ENCODE data around the gene LAMC1. TPM values are rescaled to one million over a fixed set of nuclear protein-coding genes. Genes with fewer than 3 reads are reported as not detected.

LAMC1 gene
- total RNA-seq, 2 experiments from 2014 or later = not detected

DNA sequence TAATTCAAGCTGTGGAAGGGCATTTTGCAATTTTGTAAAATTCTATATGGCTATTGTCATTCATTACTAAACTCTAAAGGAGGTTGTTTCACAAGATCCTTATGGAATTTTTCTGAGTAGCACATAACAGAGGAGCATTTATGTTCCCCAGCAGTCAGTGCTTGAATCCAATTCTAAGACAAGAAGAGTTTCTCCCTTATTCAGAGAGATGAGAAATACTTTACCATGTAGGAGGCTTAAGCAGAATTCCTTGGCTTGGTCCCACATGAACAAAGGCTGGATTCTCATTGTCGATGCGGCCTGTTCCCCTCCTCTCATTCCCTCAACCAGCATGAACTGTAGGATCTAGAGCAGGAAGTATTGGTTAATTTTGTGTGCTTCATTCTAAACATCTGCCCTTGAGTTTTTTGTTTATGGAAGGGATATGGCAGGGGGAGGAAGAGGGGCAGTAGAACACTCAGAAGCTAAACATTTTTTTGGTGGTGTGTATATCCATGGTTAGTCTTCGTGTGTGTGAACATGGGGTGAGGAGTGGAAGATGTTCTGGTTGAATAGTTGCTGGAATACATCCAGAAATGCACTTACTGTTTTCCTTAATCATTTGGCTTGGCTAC is 74.3 kb downstream of the LAMC1 start:
- Mint-ChIP-seq H3K27me3 (peaks cover 24% of the 10 kb centered on the region), H3K4me3 (no peak overlapping the region), H3K9me3 (no peaks in the 10 kb centered on the region), H3K36me3 (ENCODE audit: low read depth) (no peaks in the 10 kb centered on the region), H3K27ac (no peak overlapping the region), H3K4me1 (no peaks in the 10 kb centered on the region)
- ChIA-PET POLR2A (no interaction called here), CTCF (no interaction called here)
- DNase-seq = no peak

DNA sequence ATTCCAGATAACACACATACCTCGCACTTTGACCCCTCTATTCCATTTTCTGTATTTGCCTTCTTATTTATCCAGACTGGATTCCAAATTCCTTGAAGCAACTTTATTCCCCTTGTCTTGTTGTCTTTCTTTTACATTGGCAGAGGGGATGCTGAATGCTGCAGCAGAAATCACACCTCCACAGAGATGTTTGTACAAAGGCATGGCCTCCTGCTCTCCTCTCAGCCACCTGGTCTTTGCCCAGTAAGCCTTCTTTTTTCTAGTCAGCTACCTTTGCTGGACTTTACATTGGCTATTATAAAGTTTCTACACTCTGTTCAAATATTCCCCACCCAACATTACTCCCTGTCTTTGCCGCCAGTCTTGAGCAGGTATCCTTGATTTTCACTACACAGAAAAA is 75.1 kb downstream of the LAMC1 start:
- Mint-ChIP-seq H3K4me1 (no peaks in the 10 kb centered on the region), H3K27ac (no peak overlapping the region), H3K4me3 (no peak overlapping the region), H3K27me3 (peaks cover 20% of the 10 kb centered on the region), H3K9me3 (no peaks in the 10 kb centered on the region), H3K36me3 (ENCODE audit: low read depth) (no peaks in the 10 kb centered on the region)
- no peak for DNase-seq
- ChIA-PET CTCF (no interaction called here), POLR2A (no interaction called here)

- Mint-ChIP-seq H3K4me3 (no peak overlapping the region), H3K27ac (no peak overlapping the region), H3K36me3 (ENCODE audit: low read depth) (no peaks in the 10 kb centered on the region), H3K4me1 (no peaks in the 10 kb centered on the region), H3K9me3 (no peaks in the 10 kb centered on the region), H3K27me3 (peaks cover 10% of the 10 kb centered on the region)
- POLR2A ChIA-PET = no interaction called here
- DNase-seq = no peak
- CTCF ChIA-PET = no interaction called here
These were observed 77.2 kb downstream of the LAMC1 start for GRCh38 chr1:183100361-183100974.

GRCh38 chr1:183101081-183101480 is 77.9 kb downstream of the LAMC1 start:
- H3K36me3 Mint-ChIP-seq (ENCODE audit: low read depth) = no peaks in the 10 kb centered on the region
- POLR2A ChIA-PET = no interaction called here
- no peaks in the 10 kb centered on the region for H3K9me3 Mint-ChIP-seq
- H3K4me1 Mint-ChIP-seq = no peaks in the 10 kb centered on the region
- peaks cover 10% of the 10 kb centered on the region for H3K27me3 Mint-ChIP-seq
- DNase-seq = no peak
- no peak overlapping the region for H3K27ac Mint-ChIP-seq
- no peak overlapping the region for H3K4me3 Mint-ChIP-seq
- CTCF ChIA-PET = interaction anchor here (0.6 kb wide), 1 partner anchor 1277 kb away, joined by 3 read pairs; no protein-coding TSS in a partner anchor

- CTCF ChIA-PET = interaction anchor here (0.6 to 1.2 kb wide), 3 partner anchors 14 to 1278 kb away, joined by 3 to 5 read pairs (median 3); no protein-coding TSS in a partner anchor
- peaks cover 7% of the 10 kb centered on the region for H3K27me3 Mint-ChIP-seq
- no peak for DNase-seq
These were observed 78.6 kb downstream of the LAMC1 start for GRCh38 chr1:183101841-183102276.

DNA sequence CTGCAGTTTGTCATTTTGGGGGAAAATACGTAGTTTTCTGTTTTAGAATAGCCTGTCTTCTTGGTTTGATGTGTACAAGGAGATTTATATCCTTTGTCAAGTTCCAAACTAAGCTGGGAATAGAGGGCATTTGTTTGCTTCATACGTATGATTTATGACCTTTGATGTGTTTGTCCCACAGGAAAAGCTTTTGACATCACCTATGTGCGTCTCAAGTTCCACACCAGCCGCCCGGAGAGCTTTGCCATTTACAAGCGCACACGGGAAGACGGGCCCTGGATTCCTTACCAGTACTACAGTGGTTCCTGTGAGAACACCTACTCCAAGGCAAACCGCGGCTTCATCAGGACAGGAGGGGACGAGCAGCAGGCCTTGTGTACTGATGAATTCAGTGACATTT is 79.9 kb downstream of the LAMC1 start:
- peaks cover 5% of the 10 kb centered on the region for H3K27me3 Mint-ChIP-seq

More at GRCh38 chr1:183101841-183102276, 78.6 kb downstream of the LAMC1 start:
- H3K4me3 Mint-ChIP-seq = no peak overlapping the region
- H3K4me1 Mint-ChIP-seq = no peaks in the 10 kb centered on the region
- H3K9me3 Mint-ChIP-seq = no peaks in the 10 kb centered on the region
- no peaks in the 10 kb centered on the region for H3K36me3 Mint-ChIP-seq (ENCODE audit: low read depth)
- POLR2A ChIA-PET = no interaction called here
- H3K27ac Mint-ChIP-seq = no peak overlapping the region

DNA sequence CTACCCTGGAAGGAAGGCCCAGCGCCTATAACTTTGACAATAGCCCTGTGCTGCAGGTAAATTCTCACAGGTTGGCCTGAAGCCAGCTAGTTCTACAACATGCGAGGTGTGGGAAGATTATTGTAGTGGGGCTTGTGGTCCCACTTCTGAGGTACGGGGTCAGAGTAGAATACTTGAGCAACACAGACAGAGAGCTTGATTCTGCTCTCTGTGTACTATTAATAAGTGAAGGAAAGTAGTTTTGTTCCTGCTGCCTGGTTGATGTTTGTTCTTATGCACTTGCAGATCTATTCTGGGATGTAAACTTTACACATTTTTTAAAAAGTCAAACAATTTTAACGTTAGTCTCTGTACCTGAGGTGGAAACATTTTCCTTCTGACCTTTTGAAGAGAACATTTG is 80.4 kb downstream of the LAMC1 start:
- H3K4me3 Mint-ChIP-seq = no peak overlapping the region
- H3K36me3 Mint-ChIP-seq (ENCODE audit: low read depth) = no peaks in the 10 kb centered on the region
- no peak for DNase-seq
- POLR2A ChIA-PET = no interaction called here
- CTCF ChIA-PET = no interaction called here
- no peaks in the 10 kb centered on the region for H3K4me1 Mint-ChIP-seq
- no peak overlapping the region for H3K27ac Mint-ChIP-seq
- no peaks in the 10 kb centered on the region for H3K9me3 Mint-ChIP-seq
- peaks cover 5% of the 10 kb centered on the region for H3K27me3 Mint-ChIP-seq

More for the DNA sequence above, 79.9 kb downstream of the LAMC1 start:
- H3K36me3 Mint-ChIP-seq (ENCODE audit: low read depth) = no peaks in the 10 kb centered on the region
- no peak for DNase-seq
- H3K9me3 Mint-ChIP-seq = no peaks in the 10 kb centered on the region
- H3K4me3 Mint-ChIP-seq = no peak overlapping the region
- H3K4me1 Mint-ChIP-seq = no peaks in the 10 kb centered on the region
- ChIA-PET CTCF (interaction anchor here (1.2 kb wide), 1 partner anchor 15 kb away, joined by 3 read pairs; no protein-coding TSS in a partner anchor), POLR2A (no interaction called here)
- no peak overlapping the region for H3K27ac Mint-ChIP-seq

GRCh38 chr1:183105449-183105848 is 82.2 kb downstream of the LAMC1 start:
- Mint-ChIP-seq H3K36me3 (ENCODE audit: low read depth) (no peaks in the 10 kb centered on the region), H3K27ac (no peak overlapping the region), H3K9me3 (no peaks in the 10 kb centered on the region), H3K4me3 (no peak overlapping the region), H3K4me1 (no peaks in the 10 kb centered on the region), H3K27me3 (peaks cover 13% of the 10 kb centered on the region)
- no peak for DNase-seq
- ChIA-PET POLR2A (no interaction called here), CTCF (interaction anchor here (0.6 kb wide), 1 partner anchor 22 kb away, joined by 4 read pairs; no protein-coding TSS in a partner anchor)

DNA sequence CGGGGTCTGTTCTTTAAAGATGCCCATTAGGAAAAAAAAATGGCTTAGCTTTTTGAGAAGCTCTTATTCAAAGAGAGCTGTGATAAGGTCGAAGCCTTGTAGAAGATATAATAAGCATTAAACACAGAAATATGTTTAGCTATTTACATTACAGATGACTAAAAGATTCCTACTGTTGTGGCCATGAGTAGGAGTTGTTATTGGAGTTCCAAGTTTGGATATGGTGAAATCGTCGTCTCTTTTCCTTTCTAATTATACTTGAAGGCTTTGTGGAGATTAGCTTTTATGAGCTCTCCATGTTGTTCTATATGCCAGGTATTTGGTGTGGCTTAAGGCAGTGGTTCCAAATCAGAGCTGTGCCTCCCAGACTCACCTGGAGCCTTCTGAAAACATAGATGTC is 82.9 kb downstream of the LAMC1 start:
- Mint-ChIP-seq H3K4me3 (no peak overlapping the region), H3K4me1 (no peaks in the 10 kb centered on the region), H3K36me3 (ENCODE audit: low read depth) (no peaks in the 10 kb centered on the region), H3K27ac (no peak overlapping the region), H3K27me3 (peaks cover 15% of the 10 kb centered on the region), H3K9me3 (no peaks in the 10 kb centered on the region)
- POLR2A ChIA-PET = no interaction called here
- CTCF ChIA-PET = interaction anchor here (0.6 kb wide), 1 partner anchor 21 kb away, joined by 4 read pairs; no protein-coding TSS in a partner anchor
- no peak for DNase-seq

DNA sequence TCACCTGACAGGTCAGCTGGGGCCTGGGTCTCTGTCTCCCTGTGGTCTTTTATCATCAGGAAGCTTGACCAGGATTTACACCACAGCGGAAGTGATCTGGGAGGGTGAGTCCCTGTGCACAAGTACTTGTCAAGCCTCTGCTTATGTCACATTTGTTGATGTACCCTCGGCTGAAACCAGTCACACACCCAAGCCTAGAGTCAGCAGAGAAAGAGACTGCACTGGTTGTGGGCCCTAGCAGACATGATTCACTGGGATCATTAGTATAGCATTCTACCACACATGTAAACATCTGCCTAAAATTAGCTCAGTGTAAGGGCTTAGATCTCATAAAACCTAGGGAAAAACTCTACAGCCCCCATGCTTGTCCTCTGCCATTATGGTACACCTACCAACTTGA is 83.5 kb downstream of the LAMC1 start:
- ChIA-PET CTCF (no interaction called here), POLR2A (no interaction called here)
- no peak for DNase-seq
- Mint-ChIP-seq H3K36me3 (ENCODE audit: low read depth) (no peaks in the 10 kb centered on the region), H3K4me3 (no peak overlapping the region), H3K4me1 (no peaks in the 10 kb centered on the region), H3K9me3 (no peaks in the 10 kb centered on the region), H3K27ac (no peak overlapping the region), H3K27me3 (peaks cover 13% of the 10 kb centered on the region)

DNA sequence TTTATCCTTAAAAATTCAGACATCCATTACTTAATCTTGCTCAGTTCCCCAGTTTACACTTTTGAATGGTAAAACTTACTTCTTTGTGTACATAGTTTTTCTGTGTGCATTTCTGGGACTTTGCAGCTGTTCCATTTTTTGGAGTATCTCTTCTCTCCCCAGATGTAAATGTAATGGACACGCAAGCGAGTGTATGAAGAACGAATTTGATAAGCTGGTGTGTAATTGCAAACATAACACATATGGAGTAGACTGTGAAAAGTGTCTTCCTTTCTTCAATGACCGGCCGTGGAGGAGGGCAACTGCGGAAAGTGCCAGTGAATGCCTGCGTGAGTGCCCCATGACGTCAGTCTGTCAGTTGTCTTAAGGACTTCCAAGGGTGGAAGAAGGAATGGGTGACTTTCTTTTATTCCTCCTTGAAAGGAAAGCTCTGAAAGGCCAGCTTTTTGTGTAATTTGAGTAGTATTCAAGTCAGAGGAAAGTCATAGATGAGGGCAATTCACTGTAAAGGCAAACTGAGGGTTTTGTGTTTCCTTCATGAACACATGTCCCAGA is 87.2 kb downstream of the LAMC1 start:
- no peak for DNase-seq
- Mint-ChIP-seq H3K36me3 (ENCODE audit: low read depth) (no peaks in the 10 kb centered on the region), H3K4me1 (no peaks in the 10 kb centered on the region), H3K27me3 (peaks cover 9% of the 10 kb centered on the region), H3K4me3 (no peak overlapping the region), H3K27ac (no peak overlapping the region), H3K9me3 (no peaks in the 10 kb centered on the region)
- CTCF ChIA-PET = no interaction called here
- POLR2A ChIA-PET = no interaction called here

GRCh38 chr1:183114441-183114840 is 91.2 kb downstream of the LAMC1 start:
- no peaks in the 10 kb centered on the region for H3K36me3 Mint-ChIP-seq (ENCODE audit: low read depth)
- H3K27me3 Mint-ChIP-seq = peaks cover 5% of the 10 kb centered on the region
- no peaks in the 10 kb centered on the region for H3K4me1 Mint-ChIP-seq
- no peak overlapping the region for H3K27ac Mint-ChIP-seq
- no peaks in the 10 kb centered on the region for H3K9me3 Mint-ChIP-seq
- H3K4me3 Mint-ChIP-seq = no peak overlapping the region
- ChIA-PET CTCF (no interaction called here), POLR2A (no interaction called here)
- DNase-seq = no peak

DNA sequence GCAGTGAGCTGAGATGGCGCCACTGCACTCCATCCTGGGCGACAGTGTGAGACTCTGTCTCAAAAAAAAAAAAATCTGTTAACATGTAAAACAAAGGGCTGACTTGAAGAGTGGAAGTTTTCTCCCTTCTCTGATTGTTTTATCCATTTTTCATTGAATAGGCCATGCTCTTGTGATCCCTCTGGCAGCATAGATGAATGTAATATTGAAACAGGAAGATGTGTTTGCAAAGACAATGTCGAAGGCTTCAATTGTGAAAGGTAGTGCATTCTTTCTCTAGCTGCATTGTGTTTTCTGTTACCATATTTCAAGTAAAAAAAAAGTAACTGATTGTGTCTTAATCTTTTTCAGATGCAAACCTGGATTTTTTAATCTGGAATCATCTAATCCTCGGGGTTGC is 93.2 kb downstream of the LAMC1 start:
- no peak for DNase-seq
- Mint-ChIP-seq H3K4me1 (no peaks in the 10 kb centered on the region), H3K9me3 (no peaks in the 10 kb centered on the region), H3K36me3 (ENCODE audit: low read depth) (no peaks in the 10 kb centered on the region), H3K4me3 (no peak overlapping the region), H3K27me3 (no peaks in the 10 kb centered on the region), H3K27ac (no peak overlapping the region)
- ChIA-PET POLR2A (no interaction called here), CTCF (no interaction called here)

- Mint-ChIP-seq H3K9me3 (no peaks in the 10 kb centered on the region), H3K27me3 (no peaks in the 10 kb centered on the region), H3K4me1 (no peaks in the 10 kb centered on the region), H3K36me3 (ENCODE audit: low read depth) (no peaks in the 10 kb centered on the region), H3K27ac (no peak overlapping the region), H3K4me3 (no peak overlapping the region)
- DNase-seq = no peak
- ChIA-PET POLR2A (no interaction called here), CTCF (no interaction called here)
These were observed 98.4 kb downstream of the LAMC1 start for GRCh38 chr1:183121609-183122008.
